Fibroblast of lung (primary cell): ENCODE data around the gene CYP19A1.

Experiments
- CTCF ChIP-seq, 2 donors: IDR thresholded peaks in 1 of 2; conservative IDR thresholded peaks in 1 of 2; 1 replicate in 1 of 2; 2 replicates in 1 of 2; pipeline ENCODE4 v1.5.1; 2011 to 2012; ENCODE audit warnings: low read length in 2 of 2, control low read depth in 1 of 2, inconsistent platforms in 1 of 2, low read depth in 1 of 2, mild to moderate bottlenecking in 1 of 2
- EZH2 ChIP-seq: IDR thresholded peaks from 2 replicates; pipeline ENCODE4 v1.5.1; 2012; ENCODE audit warnings: low read length, control low read depth, mild to moderate bottlenecking; ENCODE audit errors: missing control alignments

GRCh38 chr15:51321316-51321715 is 17.1 kb downstream of the CYP19A1 start:
- TF ChIP-seq CTCF (conservative IDR thresholded peaks at IDR 0.05 in 1 of 2, IDR thresholded peaks at IDR 0.05 in 1 of 2; ENCODE audit: low read depth in 1 of 2, low read length in 2 of 2), result no peak
- TF ChIP-seq EZH2, result no peak
